Activated naive CD8-positive, alpha-beta T cell treated with anti-CD3 and anti-CD28 coated beads for 36 hours (primary cell): ENCODE data around the gene WDR49. TPM values are rescaled to one million over a fixed set of nuclear protein-coding genes. Genes with fewer than 3 reads are reported as not detected.

Experiments
- DNase-seq: peaks from one replicate; pipeline ENCODE4 v3.0.0; 2021
- H3K27ac Mint-ChIP-seq: one replicate; pipeline ENCODE4 v1.8.0; 2022; ENCODE audit warnings: mild to moderate bottlenecking, moderate library complexity, mixed read lengths
- H3K27me3 Mint-ChIP-seq: one replicate; pipeline ENCODE4 v1.8.0; 2022; ENCODE audit warnings: mild to moderate bottlenecking, mixed read lengths
- H3K36me3 Mint-ChIP-seq: one replicate; pipeline ENCODE4 v1.8.0; 2021; ENCODE audit warnings: mild to moderate bottlenecking, mixed read lengths
- H3K4me1 Mint-ChIP-seq: one replicate; pipeline ENCODE4 v1.8.0; 2021; ENCODE audit warnings: mixed read lengths
- H3K4me3 Mint-ChIP-seq: one replicate; pipeline ENCODE4 v1.8.0; 2022; ENCODE audit warnings: mild to moderate bottlenecking, moderate library complexity, mixed read lengths
- H3K9me3 Mint-ChIP-seq: one replicate; pipeline ENCODE4 v1.8.0; 2022; ENCODE audit warnings: mixed read lengths
- total RNA-seq, 2 experiments: library from RNA; stranded (reverse); gene quantifications; one replicate each; pipeline ENCODE4 v1.2.3, GENCODE V29; 2021

Gene WDR49
- total RNA-seq, 2 experiments from 2014 or later: 0.31 TPM; not detected in 1

DNA sequence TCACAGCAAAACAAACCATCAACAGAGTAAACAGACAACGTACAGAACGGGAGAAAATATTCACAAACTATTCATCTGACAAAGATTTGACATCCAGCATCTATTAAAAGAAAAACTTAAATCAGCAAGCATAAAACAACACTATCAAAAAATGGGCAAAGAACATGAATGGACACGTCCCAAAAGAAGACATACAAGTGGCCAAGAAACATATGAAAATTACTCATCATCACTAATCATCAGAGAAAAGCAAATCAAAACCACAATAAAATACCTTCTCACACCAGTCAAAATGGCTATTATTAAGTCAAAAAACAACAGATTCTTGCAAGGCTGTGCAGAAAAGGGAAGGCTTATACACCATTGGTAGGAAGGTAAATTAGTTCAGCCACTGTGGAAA lies 166.2 kb downstream of the WDR49 start:
- Mint-ChIP-seq H3K36me3 (no peaks in the 10 kb centered on the region), H3K4me1 (no peaks in the 10 kb centered on the region), H3K27ac (no peak overlapping the region), H3K4me3 (no peak overlapping the region), H3K27me3 (no peaks in the 10 kb centered on the region), H3K9me3 (no peaks in the 10 kb centered on the region)
- DNase-seq: no peak

- Mint-ChIP-seq H3K9me3 (no peaks in the 10 kb centered on the region), H3K36me3 (no peaks in the 10 kb centered on the region), H3K4me1 (no peaks in the 10 kb centered on the region), H3K27ac (no peak overlapping the region), H3K4me3 (no peak overlapping the region), H3K27me3 (no peaks in the 10 kb centered on the region)
- no peak for DNase-seq
Observed at GRCh38 chr3:167484551-167484950, 169.2 kb downstream of the WDR49 start.

- no peak overlapping the region for H3K27ac Mint-ChIP-seq
Observed at GRCh38 chr3:167483708-167484475, 169.8 kb downstream of the WDR49 start.

GRCh38 chr3:167481164-167481563 lies 172.6 kb downstream of the WDR49 start:
- Mint-ChIP-seq H3K4me1 (no peaks in the 10 kb centered on the region), H3K36me3 (no peaks in the 10 kb centered on the region), H3K9me3 (no peaks in the 10 kb centered on the region), H3K4me3 (no peak overlapping the region), H3K27me3 (no peaks in the 10 kb centered on the region), H3K27ac (no peak overlapping the region)
- DNase-seq: no peak

More at GRCh38 chr3:167483708-167484475, 169.8 kb downstream of the WDR49 start:
- no peak for DNase-seq
- no peaks in the 10 kb centered on the region for H3K36me3 Mint-ChIP-seq
- H3K27me3 Mint-ChIP-seq: no peaks in the 10 kb centered on the region
- H3K9me3 Mint-ChIP-seq: no peaks in the 10 kb centered on the region
- no peak overlapping the region for H3K4me3 Mint-ChIP-seq
- no peaks in the 10 kb centered on the region for H3K4me1 Mint-ChIP-seq

- Mint-ChIP-seq H3K27me3 (no peaks in the 10 kb centered on the region), H3K36me3 (no peaks in the 10 kb centered on the region), H3K4me3 (no peak overlapping the region), H3K4me1 (no peaks in the 10 kb centered on the region), H3K27ac (no peak overlapping the region), H3K9me3 (no peaks in the 10 kb centered on the region)
- no peak for DNase-seq
Observed at GRCh38 chr3:167480748-167481147, 173.0 kb downstream of the WDR49 start.

GRCh38 chr3:167473863-167474262 lies 179.9 kb downstream of the WDR49 start, which contains the start of gene SERPINI2:
Gene SERPINI2, minus strand, starts transcription at chr3:167474042. Its CDS starts 2,208 bp downstream, at chr3:167471834.
- no peaks in the 10 kb centered on the region for H3K36me3 Mint-ChIP-seq
- H3K9me3 Mint-ChIP-seq: no peaks in the 10 kb centered on the region
- H3K4me1 Mint-ChIP-seq: no peaks in the 10 kb centered on the region
- H3K27ac Mint-ChIP-seq: no peak within 1 kb of the TSS
- no peaks in the 10 kb centered on the region for H3K27me3 Mint-ChIP-seq
- no peak within 1 kb of the TSS for H3K4me3 Mint-ChIP-seq
- DNase-seq: no peak

DNA sequence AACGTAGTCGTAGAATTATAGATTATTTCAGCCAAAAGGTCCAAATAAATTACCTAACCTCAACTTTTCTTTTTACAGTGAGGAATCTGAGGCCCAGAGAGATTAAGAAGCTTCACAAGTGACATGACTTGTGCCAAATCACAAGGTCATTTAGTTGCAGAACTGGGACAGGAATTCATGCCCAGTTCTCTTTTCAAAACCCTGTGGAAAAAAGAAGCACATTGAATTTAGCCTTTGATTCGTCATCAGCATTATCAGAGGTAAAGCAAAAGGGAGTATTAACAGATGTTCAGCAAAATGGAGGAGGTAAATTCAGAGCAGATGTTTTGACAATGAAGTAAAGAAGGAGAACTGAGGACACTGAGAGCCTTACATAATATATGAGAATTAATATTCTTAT lies 184.4 kb downstream of the WDR49 start:
- H3K4me1 Mint-ChIP-seq: no peaks in the 10 kb centered on the region
- H3K9me3 Mint-ChIP-seq: no peaks in the 10 kb centered on the region
- H3K27ac Mint-ChIP-seq: no peak overlapping the region
- DNase-seq: no peak
- no peak overlapping the region for H3K4me3 Mint-ChIP-seq
- peaks cover 4% of the 10 kb centered on the region for H3K27me3 Mint-ChIP-seq
- no peaks in the 10 kb centered on the region for H3K36me3 Mint-ChIP-seq

DNA sequence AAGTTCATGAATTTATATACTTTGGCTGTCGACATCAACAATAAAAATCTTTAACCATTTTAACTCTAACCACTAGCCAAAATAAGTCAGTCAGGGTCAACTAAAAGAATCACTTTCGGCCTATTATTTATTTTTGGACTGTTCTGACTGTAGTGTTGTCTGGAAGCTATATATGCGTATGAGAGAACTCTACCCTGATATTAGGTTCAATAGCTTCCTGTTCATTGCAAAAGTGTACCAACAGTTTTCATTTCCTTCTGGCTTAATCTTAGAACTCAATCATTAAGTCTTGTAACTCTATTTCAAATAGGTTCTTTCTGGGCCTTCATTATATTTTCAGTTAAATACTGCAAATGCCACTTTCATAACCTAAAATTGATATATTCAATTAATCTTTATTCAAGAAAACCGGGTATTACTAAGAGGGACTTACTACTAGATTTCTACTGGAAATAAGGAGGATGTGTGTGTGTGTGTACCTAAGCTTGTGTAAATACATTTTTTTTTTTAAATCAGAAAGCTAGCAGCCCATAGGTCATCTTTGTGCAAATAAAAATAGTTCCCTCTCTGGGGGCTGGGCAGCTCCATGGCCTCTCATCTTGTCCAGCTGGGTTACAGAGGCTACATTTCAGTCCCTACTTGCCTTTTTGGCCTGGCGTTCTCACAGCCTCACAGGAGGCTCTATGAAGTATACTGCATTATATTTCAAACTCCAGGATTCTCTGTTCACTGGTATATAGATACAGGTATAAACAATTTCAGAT lies 185.7 kb downstream of the WDR49 start:
- Mint-ChIP-seq H3K36me3 (no peaks in the 10 kb centered on the region), H3K27ac (no peak overlapping the region), H3K9me3 (no peaks in the 10 kb centered on the region), H3K27me3 (peaks cover 4% of the 10 kb centered on the region), H3K4me3 (no peak overlapping the region), H3K4me1 (no peaks in the 10 kb centered on the region)
- no peak for DNase-seq

DNA sequence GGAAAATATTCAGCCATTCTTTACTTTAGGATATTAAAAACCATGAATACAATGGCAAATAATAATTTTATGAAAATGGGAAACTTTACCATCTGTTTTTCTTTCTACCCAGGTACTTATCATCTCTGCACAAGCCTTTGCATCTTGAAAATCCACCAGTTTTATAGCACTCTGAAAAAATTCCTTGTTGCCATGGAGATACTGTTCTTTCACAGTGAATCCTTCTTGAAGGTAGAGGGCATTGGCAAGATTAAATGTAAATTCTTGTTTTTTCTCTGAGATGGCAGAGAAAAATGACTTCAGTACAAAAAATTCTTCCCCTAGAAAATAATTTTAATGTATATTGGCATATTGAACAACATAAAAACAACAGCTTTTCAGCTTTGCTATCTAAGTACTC lies 186.8 kb downstream of the WDR49 start:
- peaks cover 4% of the 10 kb centered on the region for H3K27me3 Mint-ChIP-seq
- H3K27ac Mint-ChIP-seq: no peak overlapping the region

GRCh38 chr3:167456157-167456799 lies 197.5 kb downstream of the WDR49 start:
- no peak overlapping the region for H3K4me3 Mint-ChIP-seq
- H3K27ac Mint-ChIP-seq: no peak overlapping the region
- H3K36me3 Mint-ChIP-seq: no peaks in the 10 kb centered on the region
- H3K27me3 Mint-ChIP-seq: peaks cover 2% of the 10 kb centered on the region
- DNase-seq: no peak
- no peaks in the 10 kb centered on the region for H3K4me1 Mint-ChIP-seq
- H3K9me3 Mint-ChIP-seq: no peaks in the 10 kb centered on the region

More for the DNA sequence above, 186.8 kb downstream of the WDR49 start:
- Mint-ChIP-seq H3K4me1 (no peaks in the 10 kb centered on the region), H3K9me3 (no peaks in the 10 kb centered on the region), H3K4me3 (no peak overlapping the region), H3K36me3 (no peaks in the 10 kb centered on the region)
- no peak for DNase-seq

DNA sequence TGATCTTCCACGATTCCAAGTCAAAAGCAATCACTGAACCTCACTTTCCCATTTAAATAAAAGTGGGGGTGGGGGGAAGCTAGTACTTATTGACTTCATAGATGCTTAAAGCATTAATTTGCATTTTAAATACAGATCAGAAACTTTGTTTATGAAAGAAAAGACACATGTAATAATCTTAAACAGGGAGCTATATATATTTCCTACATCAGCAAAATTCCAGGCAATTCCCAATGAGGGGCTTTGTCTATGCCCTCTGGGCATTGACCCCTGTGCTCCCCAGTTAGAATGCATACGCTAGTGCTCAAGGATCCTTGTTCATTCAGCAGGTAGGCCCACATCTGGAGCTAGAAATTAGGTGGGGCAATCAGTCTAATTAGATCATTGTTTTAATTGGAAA lies 199.9 kb downstream of the WDR49 start:
- no peak overlapping the region for H3K27ac Mint-ChIP-seq
- H3K9me3 Mint-ChIP-seq: no peaks in the 10 kb centered on the region
- no peaks in the 10 kb centered on the region for H3K27me3 Mint-ChIP-seq

DNA sequence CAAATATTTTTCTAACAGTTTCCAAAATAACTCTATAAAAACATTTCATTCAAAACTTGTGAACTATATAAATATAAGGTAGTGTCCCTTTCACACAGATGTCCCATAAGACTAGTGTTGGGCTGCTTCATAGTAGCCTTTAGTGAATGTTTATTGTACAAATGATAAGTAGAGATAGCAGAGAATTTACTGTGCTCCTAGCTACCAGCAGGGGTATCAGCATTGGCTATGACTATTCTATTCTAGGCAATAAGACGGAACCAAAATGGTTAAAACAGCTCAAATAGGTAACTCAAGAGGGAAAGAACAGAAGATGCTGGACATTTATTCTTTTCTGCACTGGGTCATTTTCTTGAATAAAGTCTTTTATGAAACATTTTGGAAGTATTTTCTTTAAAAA lies 202.5 kb downstream of the WDR49 start:
- H3K36me3 Mint-ChIP-seq: no peaks in the 10 kb centered on the region
- no peak for DNase-seq
- no peaks in the 10 kb centered on the region for H3K27me3 Mint-ChIP-seq
- H3K27ac Mint-ChIP-seq: no peak overlapping the region
- no peak overlapping the region for H3K4me3 Mint-ChIP-seq
- no peaks in the 10 kb centered on the region for H3K9me3 Mint-ChIP-seq
- no peaks in the 10 kb centered on the region for H3K4me1 Mint-ChIP-seq

More for the DNA sequence above, 199.9 kb downstream of the WDR49 start:
- no peaks in the 10 kb centered on the region for H3K36me3 Mint-ChIP-seq
- no peak for DNase-seq
- no peak overlapping the region for H3K4me3 Mint-ChIP-seq
- no peaks in the 10 kb centered on the region for H3K4me1 Mint-ChIP-seq

DNA sequence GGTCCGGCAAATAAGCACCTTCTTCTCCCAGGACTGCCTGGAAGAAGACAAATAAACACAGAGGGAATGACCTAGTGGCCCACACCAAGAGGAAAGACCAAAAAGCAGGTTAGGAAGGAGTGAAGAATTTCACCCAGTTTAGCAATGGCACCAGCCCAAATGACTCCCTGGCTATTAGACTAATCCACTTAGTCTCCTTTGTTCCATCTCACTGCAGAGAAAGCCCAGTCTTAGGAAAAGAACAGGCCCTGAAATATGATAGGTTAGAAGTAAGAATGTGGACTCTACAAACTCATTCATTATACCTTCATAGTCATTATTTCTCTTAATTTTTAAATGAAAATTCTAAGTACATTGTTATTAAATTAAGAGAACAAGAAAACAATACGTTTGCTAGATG lies 203.1 kb downstream of the WDR49 start:
- H3K9me3 Mint-ChIP-seq: no peaks in the 10 kb centered on the region
- no peak overlapping the region for H3K4me3 Mint-ChIP-seq
- H3K27me3 Mint-ChIP-seq: no peaks in the 10 kb centered on the region
- no peak overlapping the region for H3K27ac Mint-ChIP-seq
- no peaks in the 10 kb centered on the region for H3K36me3 Mint-ChIP-seq
- H3K4me1 Mint-ChIP-seq: no peaks in the 10 kb centered on the region
- no peak for DNase-seq

- Mint-ChIP-seq H3K9me3 (no peaks in the 10 kb centered on the region), H3K27me3 (no peaks in the 10 kb centered on the region), H3K36me3 (no peaks in the 10 kb centered on the region), H3K4me1 (no peaks in the 10 kb centered on the region), H3K4me3 (no peak overlapping the region), H3K27ac (no peak overlapping the region)
- no peak for DNase-seq
Observed at GRCh38 chr3:167450195-167450594, 203.5 kb downstream of the WDR49 start.

DNA sequence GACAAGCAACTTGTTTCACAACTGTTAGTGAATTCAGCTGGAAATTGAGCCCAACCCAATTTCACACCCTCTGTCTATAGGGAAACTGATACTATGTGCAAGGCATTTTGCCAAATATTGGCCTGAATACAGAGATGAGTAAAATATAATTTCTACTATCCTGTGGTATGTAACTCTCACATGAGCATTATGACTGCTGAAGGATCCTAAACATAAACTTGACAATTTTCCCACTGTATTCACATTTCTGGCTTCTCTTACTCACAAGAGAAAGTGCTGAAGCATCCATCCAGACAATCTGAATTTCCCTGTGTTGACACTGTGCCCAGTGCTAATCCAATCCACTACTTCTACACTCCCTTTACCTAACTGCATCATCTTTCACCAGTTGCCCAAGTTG lies 208.3 kb downstream of the WDR49 start:
- no peaks in the 10 kb centered on the region for H3K27me3 Mint-ChIP-seq
- no peaks in the 10 kb centered on the region for H3K9me3 Mint-ChIP-seq
- H3K27ac Mint-ChIP-seq: no peak overlapping the region
- DNase-seq: no peak
- H3K4me1 Mint-ChIP-seq: no peaks in the 10 kb centered on the region
- no peak overlapping the region for H3K4me3 Mint-ChIP-seq
- H3K36me3 Mint-ChIP-seq: no peaks in the 10 kb centered on the region
